Prostate gland (tissue), 2 donors: ENCODE data around the gene PAFAH2. TPM values are rescaled to one million over a fixed set of nuclear protein-coding genes. Genes with fewer than 3 reads are reported as not detected.
"Not testable (repeated sequence)": the region's sequence is repeated elsewhere in the genome, so short reads cannot be mapped to it uniquely, and the experiment has no call there.

Experiments used
- DNase-seq: peaks from one replicate; pipeline ENCODE4 v3.0.0-alpha.2; 2019; ENCODE audit warnings: low spot score
- H3K27ac ChIP-seq, 2 donors: fragments of 200-600 bp; sonication (generic); 2 replicates each; pipeline ENCODE4 v1.5.1; 2017 to 2019
- H3K27me3 ChIP-seq: fragments of 200-600 bp; sonication (generic); replicated peaks from 2 replicates; pipeline ENCODE4 v1.5.1; 2019; ENCODE audit not compliant: insufficient read depth
- H3K36me3 ChIP-seq, 2 donors: fragments of 200-600 bp; sonication (generic); 1 replicate in 1 of 2; 2 replicates in 1 of 2; pipeline versions ENCODE4 v1.5.1 to v1.8.1; 2017 to 2019
- H3K4me1 ChIP-seq: fragments of 200-600 bp; sonication (generic); replicated peaks from 2 replicates; pipeline ENCODE4 v1.5.1; 2019
- H3K4me3 ChIP-seq, 2 donors: fragments of 200-600 bp; sonication (generic); 2 replicates each; pipeline ENCODE4 v1.5.1; 2017 to 2019
- H3K9me3 ChIP-seq: fragments of 200-600 bp; sonication (generic); 2 replicates; pipeline ENCODE4 v1.5.1; 2017
- CTCF ChIP-seq, 4 experiments: fragments of 200-600 bp in 2 of 4; fragments of 450-650 bp in 2 of 4; sonication (generic) in 2 of 4; IDR thresholded peaks; 1 replicate in 3 of 4; 2 replicates in 1 of 4; pipeline ENCODE4 v1.5.1; 2016 to 2019; ENCODE audit warnings: antibody characterized with exemption in 4 of 4, mild to moderate bottlenecking in 2 of 4, moderate library complexity in 2 of 4
- POLR2A ChIP-seq: fragments of 450-650 bp; IDR thresholded peaks from one replicate; pipeline ENCODE4 v1.6.1; 2016; ENCODE audit warnings: antibody characterized with exemption, mild to moderate bottlenecking
- POLR2AphosphoS5 ChIP-seq: sonication (generic); formaldehyde crosslinking; IDR thresholded peaks from one replicate; pipeline ENCODE4 v1.6.1; 2017; ENCODE audit warnings: antibody characterized with exemption
- WGBS: methylation state at CpG from one replicate; pipeline ENCODE4 v1.1.5; 2018; 5-methylcytosine and 5-hydroxymethylcytosine counted together
- intact Hi-C: fragments of 100-400 bp; cut with DNase I; formaldehyde crosslinking; loops from one replicate; pipeline ENCODE4 v1.14.2; 2022
- total RNA-seq, 2 donors: library from RNA; depleted of rRNA; stranded (reverse); fragments of >200 nt; gene quantifications; one replicate each; pipeline ENCODE4 v1.1.0, GENCODE V29; 2016

PAFAH2 gene
- total RNA-seq, 2 donors from 2014 or later = 17.4 to 18.7 TPM

- no peaks in the 10 kb centered on the region for H3K9me3 ChIP-seq
- H3K4me1 ChIP-seq = no peaks in the 10 kb centered on the region
- H3K36me3 ChIP-seq = no peaks in the 10 kb centered on the region
- intact Hi-C loops = no loop called here
- H3K27ac ChIP-seq = no peak overlapping the region
- TF ChIP-seq POLR2A (no peak), CTCF (IDR thresholded peaks at IDR 0.05) (no peak), POLR2AphosphoS5 (no peak)
- DNase-seq = no peak
- no peak overlapping the region for H3K4me3 ChIP-seq
- H3K27me3 ChIP-seq = no peaks in the 10 kb centered on the region
- 82% methylated on average over 2 of the region's 2 CpGs for WGBS
Observed at GRCh38 chr1:25987951-25988350, 9.9 kb downstream of the PAFAH2 start.

- H3K27me3 ChIP-seq, H3K4me1 ChIP-seq, H3K36me3 ChIP-seq, H3K27ac ChIP-seq, H3K9me3 ChIP-seq, DNase-seq, H3K4me3 ChIP-seq, intact Hi-C loops: not testable (repeated sequence)
- 97% methylated on average over 10 of the region's 10 CpGs for WGBS
Observed at GRCh38 chr1:25986773-25987172, 11.1 kb downstream of the PAFAH2 start.

- WGBS = 96% methylated on average over 3 of the region's 3 CpGs
- Histone ChIP-seq H3K4me1 (no peaks in the 10 kb centered on the region), H3K36me3 (peaks cover 0 to 3% of the 10 kb centered on the region in 2 donors), H3K4me3 (no peak overlapping the region), H3K27me3 (no peaks in the 10 kb centered on the region), H3K27ac (no peak overlapping the region), H3K9me3 (no peaks in the 10 kb centered on the region)
- TF ChIP-seq CTCF (IDR thresholded peaks at IDR 0.05) (no peak), POLR2A (no peak)
- intact Hi-C loops = no loop called here
- DNase-seq = no peak
Observed at GRCh38 chr1:25985670-25986069, 12.2 kb downstream of the PAFAH2 start.

GRCh38 chr1:25985171-25985570, 12.7 kb downstream of the PAFAH2 start:
- Histone ChIP-seq H3K36me3 (peaks cover 0 to 3% of the 10 kb centered on the region in 2 donors), H3K4me1 (no peaks in the 10 kb centered on the region), H3K4me3 (no peak overlapping the region), H3K9me3 (no peaks in the 10 kb centered on the region), H3K27me3 (no peaks in the 10 kb centered on the region), H3K27ac (no peak overlapping the region)
- 93% methylated on average over 1 of the region's 1 CpG for WGBS
- no peak for DNase-seq
- intact Hi-C loops = no loop called here
- TF ChIP-seq CTCF (IDR thresholded peaks at IDR 0.05) = no peak
- TF ChIP-seq POLR2AphosphoS5 = no peak
- TF ChIP-seq POLR2A = no peak

- no peak overlapping the region for H3K4me3 ChIP-seq
- intact Hi-C loops = no loop called here
- no peak for DNase-seq
- no peak overlapping the region for H3K27ac ChIP-seq
- TF ChIP-seq POLR2AphosphoS5 = no peak
- TF ChIP-seq CTCF (IDR thresholded peaks at IDR 0.05) = no peak
- no peak for TF ChIP-seq POLR2A
- H3K4me1 ChIP-seq = no peaks in the 10 kb centered on the region
- no peaks in the 10 kb centered on the region for H3K27me3 ChIP-seq
- H3K36me3 ChIP-seq = peaks cover 0 to 3% of the 10 kb centered on the region in 2 donors
- no peaks in the 10 kb centered on the region for H3K9me3 ChIP-seq
- WGBS = 92% methylated on average over 7 of the region's 7 CpGs
Observed at GRCh38 chr1:25979210-25979609, 18.7 kb downstream of the PAFAH2 start.
